NCI-H460 (cell line): Measurements from ENCODE around the gene PATJ. TPM values are rescaled to one million over a fixed set of nuclear protein-coding genes. Genes with fewer than 3 reads are reported as not detected.

Experiments used
- small RNA-seq, 2 experiments: library from RNA; depleted of rRNA; stranded (forward); fragments of <200 nt; gene quantifications; one replicate each; pipeline ENCODE3, GENCODE V24; 2014
- total RNA-seq: library from RNA; depleted of rRNA; stranded (reverse); fragments of >200 nt; shearing (Covaris generic); gene quantifications from 2 replicates; pipeline ENCODE4 v1.2.3, GENCODE V29; 2014; rRNA removed

PATJ gene
- total RNA-seq, 1 experiment from 2014 or later, result 21.1 TPM

Small RNAs within 50 kb of the gene (small RNA-seq; reads per million reads assigned to genes)
- gene LAMTOR5P1, result 0 reads per million in 2 experiments
- 0 to 0.06 reads per million in 2 experiments for gene MIR3116-1
- 0 reads per million in 2 experiments for gene RN7SL180P
- 0 reads per million in 2 experiments for gene RNU6-1177P
- 0 reads per million in 2 experiments for gene RNU6-414P

Other genes with a start within 250 kb of the PATJ start
- 71.6 and 83.7 TPM in 2 replicates for gene TM2D1, start 17.3 kb upstream of the PATJ start, total RNA-seq